GM19455 (cell line): ENCODE data around the gene RAP1GAP2.
"Not testable (repeated sequence)": the region's sequence is repeated elsewhere in the genome, so short reads cannot be mapped to it uniquely, and the experiment has no call there.

Experiments
- ATAC-seq: cut with Tn5 transposase; IDR thresholded peaks from one replicate; pipeline ENCODE4 v1.9.1; 2021; ENCODE audit not compliant: unreplicated experiment

The RAP1GAP2 gene

GRCh38 chr17:2814049-2814448, 17.8 kb downstream of the RAP1GAP2 start:
- ATAC-seq, result peak; percentile 22

GRCh38 chr17:2814481-2815341, 18.5 kb downstream of the RAP1GAP2 start:
- peak; percentile 57 for ATAC-seq

- ATAC-seq, result no peak
Measured at GRCh38 chr17:2815781-2816185, 19.5 kb downstream of the RAP1GAP2 start.

- ATAC-seq, result no peak
Measured at GRCh38 chr17:2816688-2817087, 20.4 kb downstream of the RAP1GAP2 start.

GRCh38 chr17:2819294-2819693, 23.1 kb downstream of the RAP1GAP2 start:
- not testable (repeated sequence) for ATAC-seq

GRCh38 chr17:2819921-2820501, 23.8 kb downstream of the RAP1GAP2 start:
- ATAC-seq, result no peak

- ATAC-seq, result no peak
Measured at GRCh38 chr17:2821868-2822267, 25.6 kb downstream of the RAP1GAP2 start.

GRCh38 chr17:2822358-2822757, 26.1 kb downstream of the RAP1GAP2 start:
- no peak for ATAC-seq

- no peak for ATAC-seq
Measured at GRCh38 chr17:2825253-2825970, 29.2 kb downstream of the RAP1GAP2 start.

GRCh38 chr17:2828397-2829038, 32.3 kb downstream of the RAP1GAP2 start:
- ATAC-seq, result no peak

- no peak for ATAC-seq
Measured at GRCh38 chr17:2830678-2831077, 34.4 kb downstream of the RAP1GAP2 start.

GRCh38 chr17:2835780-2836179, 39.5 kb downstream of the RAP1GAP2 start:
- no peak for ATAC-seq

- ATAC-seq, result no peak
Measured at GRCh38 chr17:2837147-2837561, 40.9 kb downstream of the RAP1GAP2 start.

GRCh38 chr17:2841606-2842005, 45.4 kb downstream of the RAP1GAP2 start:
- no peak for ATAC-seq

GRCh38 chr17:2842464-2842863, 46.2 kb downstream of the RAP1GAP2 start:
- no peak for ATAC-seq

GRCh38 chr17:2844416-2844815, 48.2 kb downstream of the RAP1GAP2 start:
- no peak for ATAC-seq

- no peak for ATAC-seq
Measured at GRCh38 chr17:2847381-2848333, 51.4 kb downstream of the RAP1GAP2 start.

GRCh38 chr17:2849327-2849670, 53.1 kb downstream of the RAP1GAP2 start:
- no peak for ATAC-seq

GRCh38 chr17:2850991-2851390, 54.8 kb downstream of the RAP1GAP2 start:
- ATAC-seq, result no peak

GRCh38 chr17:2851615-2852014, 55.4 kb downstream of the RAP1GAP2 start:
- ATAC-seq, result no peak
